Measurements from ENCODE around the gene RALGAPA2. TPM values are rescaled to one million over a fixed set of nuclear protein-coding genes. Genes with fewer than 3 reads are reported as not detected.

Gene RALGAPA2
- total RNA-seq, 1 experiment from 2014 or later, result 10.8 TPM

DNA sequence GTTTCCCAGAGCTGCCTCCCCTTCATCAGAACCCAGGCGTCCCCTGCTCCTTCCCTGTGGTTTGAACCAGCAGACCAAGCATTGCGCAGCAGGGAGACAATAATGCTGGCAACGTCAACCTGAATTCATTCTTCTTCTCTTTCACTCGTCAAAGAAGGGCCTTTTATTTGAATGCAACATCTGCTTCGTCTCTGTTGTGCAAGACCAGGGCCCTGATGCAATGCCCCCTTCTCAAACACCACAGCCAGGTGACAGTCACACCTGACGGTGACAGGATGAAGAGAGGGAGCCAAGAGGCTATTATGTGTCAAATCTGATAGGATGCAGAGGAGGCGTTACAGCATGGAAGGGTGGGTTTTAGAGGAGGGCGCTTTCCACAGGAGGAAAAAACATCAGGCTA lies 336.6 kb downstream of the RALGAPA2 start:
- CTCF ChIA-PET, result no interaction called here
- BruUV-seq (replicated peaks), result no TSS peak

DNA sequence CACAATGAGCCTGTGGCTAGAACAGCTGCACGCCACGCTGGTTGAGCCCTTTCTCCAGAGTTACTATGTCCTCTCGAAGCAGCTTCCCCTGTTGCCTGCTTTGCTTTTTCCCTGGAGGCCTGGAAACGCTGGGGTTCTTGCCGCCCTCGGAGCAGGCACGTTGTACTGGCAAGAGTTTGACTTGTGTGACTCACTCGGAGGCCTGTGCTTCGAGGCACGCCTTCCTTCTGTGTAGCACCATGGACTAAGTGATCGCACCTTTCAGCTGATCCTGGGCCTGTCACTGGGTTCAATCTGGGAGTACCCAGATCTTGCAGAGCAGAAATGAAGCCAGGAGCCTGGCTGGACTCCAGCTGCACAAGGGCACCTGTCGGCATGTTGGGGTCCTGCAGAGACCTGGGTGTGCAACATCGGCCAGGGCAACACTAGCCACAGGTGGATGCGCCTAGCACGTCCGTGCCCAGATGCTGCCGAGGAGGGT lies 339.3 kb downstream of the RALGAPA2 start:
- Histone ChIP-seq H3K9me2 (ENCODE audit: insufficient read depth) (no peaks in the 10 kb centered on the region), H3K27ac (ENCODE audit: low read depth, low read length) (no peak overlapping the region), H4K20me1 (ENCODE audit: insufficient read depth) (no peaks in the 10 kb centered on the region), H3K36me3 (ENCODE audit: control insufficient read depth in 1 of 2, insufficient read depth in 2 of 2, low read length in 2 of 2) (no peaks in the 10 kb centered on the region), H3K27me3 (ENCODE audit: insufficient read depth, low read length) (peaks cover 15% of the 10 kb centered on the region; the same call in 1 of the 2 replicates), H3K79me2 (ENCODE audit: insufficient read depth, low read length) (no peaks in the 10 kb centered on the region), H3K9ac (ENCODE audit: low read length) (no peak overlapping the region), H3K4me2 (ENCODE audit: low read length) (no peak overlapping the region), H3K4me3 (replicated peaks in 1 of 2; ENCODE audit: low read depth in 1 of 2, low read length in 2 of 2) (no peak overlapping the region), H2AFZ (ENCODE audit: low read depth, low read length, poor library complexity, severe bottlenecking) (no peak overlapping the region), H3K4me1 (ENCODE audit: control insufficient read depth in 1 of 2, insufficient read depth in 2 of 2, low read length in 2 of 2) (no peaks in the 10 kb centered on the region), H3K9me3 (ENCODE audit: control insufficient read depth in 1 of 2, insufficient read depth in 1 of 2, low read depth in 1 of 2, low read length in 2 of 2) (no peaks in the 10 kb centered on the region)
- ChIA-PET POLR2A (no interaction called here), RAD21 (ENCODE audit: low non-redundant PET in 1 of 2, low total read pairs in 2 of 2, uncharacterized antibody in 2 of 2, unreplicated experiment in 2 of 2) (no interaction called here), CTCF (no interaction called here)
- intact Hi-C loops (cut with micrococcal nuclease), result no loop called here
- BruUV-seq (replicated peaks), result no TSS peak
- DNase-seq (ENCODE audit: low read depth, low spot score), result no peak
- no peak for ATAC-seq
- TF ChIP-seq ELF1 (IDR thresholded peaks at IDR 0.05; ENCODE audit: borderline replicate concordance, low read depth), result no peak
- TF ChIP-seq RAD21 (IDR thresholded peaks at IDR 0.05; ENCODE audit: low read depth), result no peak
- TF ChIP-seq POLR2AphosphoS5 (IDR thresholded peaks at IDR 0.05; ENCODE audit: low read depth, low read length), result no peak
- TF ChIP-seq ZNF274 (IDR thresholded peaks at IDR 0.05; ENCODE audit: low read depth, low read length), result no peak
- TF ChIP-seq, protein P1, sequence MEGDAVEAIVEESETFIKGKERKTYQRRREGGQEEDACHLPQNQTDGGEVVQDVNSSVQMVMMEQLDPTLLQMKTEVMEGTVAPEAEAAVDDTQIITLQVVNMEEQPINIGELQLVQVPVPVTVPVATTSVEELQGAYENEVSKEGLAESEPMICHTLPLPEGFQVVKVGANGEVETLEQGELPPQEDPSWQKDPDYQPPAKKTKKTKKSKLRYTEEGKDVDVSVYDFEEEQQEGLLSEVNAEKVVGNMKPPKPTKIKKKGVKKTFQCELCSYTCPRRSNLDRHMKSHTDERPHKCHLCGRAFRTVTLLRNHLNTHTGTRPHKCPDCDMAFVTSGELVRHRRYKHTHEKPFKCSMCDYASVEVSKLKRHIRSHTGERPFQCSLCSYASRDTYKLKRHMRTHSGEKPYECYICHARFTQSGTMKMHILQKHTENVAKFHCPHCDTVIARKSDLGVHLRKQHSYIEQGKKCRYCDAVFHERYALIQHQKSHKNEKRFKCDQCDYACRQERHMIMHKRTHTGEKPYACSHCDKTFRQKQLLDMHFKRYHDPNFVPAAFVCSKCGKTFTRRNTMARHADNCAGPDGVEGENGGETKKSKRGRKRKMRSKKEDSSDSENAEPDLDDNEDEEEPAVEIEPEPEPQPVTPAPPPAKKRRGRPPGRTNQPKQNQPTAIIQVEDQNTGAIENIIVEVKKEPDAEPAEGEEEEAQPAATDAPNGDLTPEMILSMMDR (IDR thresholded peaks at IDR 0.05 in 2 of 3, conservative IDR thresholded peaks at IDR 0.05 in 1 of 3; ENCODE audit: borderline replicate concordance in 1 of 3, insufficient read depth in 1 of 3, low read depth in 2 of 3, low read length in 2 of 3), result no peak
- TF ChIP-seq EZH2 (IDR thresholded peaks at IDR 0.05), result no peak
- no peak for TF ChIP-seq POLR2A (IDR thresholded peaks at IDR 0.05; ENCODE audit: borderline replicate concordance, extremely low read depth, insufficient read depth, insufficient read length)

More for the DNA sequence above, 336.6 kb downstream of the RALGAPA2 start:
- Histone ChIP-seq H3K4me1 (ENCODE audit: control insufficient read depth in 1 of 2, insufficient read depth in 2 of 2, low read length in 2 of 2) (no peaks in the 10 kb centered on the region), H3K9me2 (ENCODE audit: insufficient read depth) (no peaks in the 10 kb centered on the region), H3K9me3 (ENCODE audit: control insufficient read depth in 1 of 2, insufficient read depth in 1 of 2, low read depth in 1 of 2, low read length in 2 of 2) (no peaks in the 10 kb centered on the region), H3K27ac (ENCODE audit: low read depth, low read length) (no peak overlapping the region), H3K36me3 (ENCODE audit: control insufficient read depth in 1 of 2, insufficient read depth in 2 of 2, low read length in 2 of 2) (no peaks in the 10 kb centered on the region), H3K4me2 (ENCODE audit: low read length) (no peak overlapping the region), H3K27me3 (ENCODE audit: insufficient read depth, low read length) (peaks cover 15% of the 10 kb centered on the region; the same call in 1 of the 2 replicates), H3K4me3 (replicated peaks in 1 of 2; ENCODE audit: low read depth in 1 of 2, low read length in 2 of 2) (no peak overlapping the region), H2AFZ (ENCODE audit: low read depth, low read length, poor library complexity, severe bottlenecking) (no peak overlapping the region), H3K79me2 (ENCODE audit: insufficient read depth, low read length) (no peaks in the 10 kb centered on the region), H4K20me1 (ENCODE audit: insufficient read depth) (no peaks in the 10 kb centered on the region), H3K9ac (ENCODE audit: low read length) (no peak overlapping the region)
- ChIA-PET POLR2A (no interaction called here), RAD21 (ENCODE audit: low non-redundant PET in 1 of 2, low total read pairs in 2 of 2, uncharacterized antibody in 2 of 2, unreplicated experiment in 2 of 2) (no interaction called here)
- ATAC-seq (no peak), DNase-seq (ENCODE audit: low read depth, low spot score) (no peak)
- intact Hi-C loops (cut with micrococcal nuclease), result no loop called here
- TF ChIP-seq RAD21 (IDR thresholded peaks at IDR 0.05; ENCODE audit: low read depth), result no peak
- no peak for TF ChIP-seq ZFX (IDR thresholded peaks at IDR 0.05)
- no peak for TF ChIP-seq JUND (IDR thresholded peaks at IDR 0.05)
- TF ChIP-seq EGR1 (IDR thresholded peaks at IDR 0.05; ENCODE audit: low read depth), result no peak
- TF ChIP-seq, protein P2, sequence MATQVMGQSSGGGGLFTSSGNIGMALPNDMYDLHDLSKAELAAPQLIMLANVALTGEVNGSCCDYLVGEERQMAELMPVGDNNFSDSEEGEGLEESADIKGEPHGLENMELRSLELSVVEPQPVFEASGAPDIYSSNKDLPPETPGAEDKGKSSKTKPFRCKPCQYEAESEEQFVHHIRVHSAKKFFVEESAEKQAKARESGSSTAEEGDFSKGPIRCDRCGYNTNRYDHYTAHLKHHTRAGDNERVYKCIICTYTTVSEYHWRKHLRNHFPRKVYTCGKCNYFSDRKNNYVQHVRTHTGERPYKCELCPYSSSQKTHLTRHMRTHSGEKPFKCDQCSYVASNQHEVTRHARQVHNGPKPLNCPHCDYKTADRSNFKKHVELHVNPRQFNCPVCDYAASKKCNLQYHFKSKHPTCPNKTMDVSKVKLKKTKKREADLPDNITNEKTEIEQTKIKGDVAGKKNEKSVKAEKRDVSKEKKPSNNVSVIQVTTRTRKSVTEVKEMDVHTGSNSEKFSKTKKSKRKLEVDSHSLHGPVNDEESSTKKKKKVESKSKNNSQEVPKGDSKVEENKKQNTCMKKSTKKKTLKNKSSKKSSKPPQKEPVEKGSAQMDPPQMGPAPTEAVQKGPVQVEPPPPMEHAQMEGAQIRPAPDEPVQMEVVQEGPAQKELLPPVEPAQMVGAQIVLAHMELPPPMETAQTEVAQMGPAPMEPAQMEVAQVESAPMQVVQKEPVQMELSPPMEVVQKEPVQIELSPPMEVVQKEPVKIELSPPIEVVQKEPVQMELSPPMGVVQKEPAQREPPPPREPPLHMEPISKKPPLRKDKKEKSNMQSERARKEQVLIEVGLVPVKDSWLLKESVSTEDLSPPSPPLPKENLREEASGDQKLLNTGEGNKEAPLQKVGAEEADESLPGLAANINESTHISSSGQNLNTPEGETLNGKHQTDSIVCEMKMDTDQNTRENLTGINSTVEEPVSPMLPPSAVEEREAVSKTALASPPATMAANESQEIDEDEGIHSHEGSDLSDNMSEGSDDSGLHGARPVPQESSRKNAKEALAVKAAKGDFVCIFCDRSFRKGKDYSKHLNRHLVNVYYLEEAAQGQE (IDR thresholded peaks at IDR 0.05; ENCODE audit: low read depth), result no peak
- TF ChIP-seq CBX3 (IDR thresholded peaks at IDR 0.05; ENCODE audit: low read depth), result no peak
- no peak for TF ChIP-seq YY1 (IDR thresholded peaks at IDR 0.05; ENCODE audit: extremely low read depth, insufficient replicate concordance, low read depth, low read length)

Measured in HCT116 (cell line).